Vagina (tissue), 2 donors: ENCODE results near the gene NFE2L1. TPM values are rescaled to one million over a fixed set of nuclear protein-coding genes. Genes with fewer than 3 reads are reported as not detected.
A peak's percentile ranks its signal among the peaks of the same experiment; 100 is the strongest.

Experiments
- DNase-seq, 2 donors: peaks; one replicate each; pipeline ENCODE4 v3.0.0-alpha.2; 2017; ENCODE audit errors: extremely low spot score in 2 of 2
- H3K27ac ChIP-seq: fragments of 200-600 bp; sonication (generic); one replicate; pipeline ENCODE4 v1.5.1; 2019
- H3K27me3 ChIP-seq: fragments of 200-600 bp; sonication (generic); one replicate; pipeline ENCODE4 v1.5.1; 2019
- H3K36me3 ChIP-seq, 2 donors: fragments of 200-600 bp; sonication (generic); one replicate each; pipeline ENCODE4 v1.5.1; 2017 to 2019
- H3K4me1 ChIP-seq: fragments of 200-600 bp; sonication (generic); one replicate; pipeline ENCODE4 v1.5.1; 2019
- H3K4me3 ChIP-seq, 2 donors: fragments of 200-600 bp; sonication (generic); 1 replicate in 1 of 2; 2 replicates in 1 of 2; pipeline ENCODE4 v1.5.1; 2016 to 2019
- H3K9me3 ChIP-seq: fragments of 200-600 bp; sonication (generic); one replicate; pipeline ENCODE4 v1.5.1; 2019
- POLR2A ChIP-seq, 2 donors: fragments of 450-650 bp; IDR thresholded peaks; one replicate each; pipeline ENCODE4 v1.6.1; 2017; ENCODE audit warnings: antibody characterized with exemption in 2 of 2, mild to moderate bottlenecking in 2 of 2, moderate library complexity in 2 of 2
- POLR2AphosphoS5 ChIP-seq, 2 donors: sonication (generic); formaldehyde crosslinking; IDR thresholded peaks; one replicate each; pipeline ENCODE4 v1.9.0; 2017; ENCODE audit warnings: antibody characterized with exemption in 2 of 2, mild to moderate bottlenecking in 2 of 2, low read depth in 1 of 2; ENCODE audit not compliant: insufficient read depth in 1 of 2
- intact Hi-C: fragments of 100-400 bp; cut with DNase I; formaldehyde crosslinking; loops from one replicate; pipeline ENCODE4 v1.15.1; 2023
- total RNA-seq: library from RNA; depleted of rRNA; stranded (reverse); fragments of >200 nt; gene quantifications from one replicate; pipeline ENCODE4 v1.2.3, GENCODE V29; 2016
- TF ChIP-seq, protein P1 (sequence below), 3 experiments: fragments of 450-650 bp in 2 of 3; fragments of 200-600 bp in 1 of 3; sonication (generic) in 1 of 3; IDR thresholded peaks; one replicate each; pipeline ENCODE4 v1.5.1; 2017 to 2019; ENCODE audit warnings: antibody characterized with exemption in 3 of 3, mild to moderate bottlenecking in 2 of 3, moderate library complexity in 2 of 3

Gene NFE2L1
- total RNA-seq, 1 donor from 2014 or later: 190 TPM

DNA sequence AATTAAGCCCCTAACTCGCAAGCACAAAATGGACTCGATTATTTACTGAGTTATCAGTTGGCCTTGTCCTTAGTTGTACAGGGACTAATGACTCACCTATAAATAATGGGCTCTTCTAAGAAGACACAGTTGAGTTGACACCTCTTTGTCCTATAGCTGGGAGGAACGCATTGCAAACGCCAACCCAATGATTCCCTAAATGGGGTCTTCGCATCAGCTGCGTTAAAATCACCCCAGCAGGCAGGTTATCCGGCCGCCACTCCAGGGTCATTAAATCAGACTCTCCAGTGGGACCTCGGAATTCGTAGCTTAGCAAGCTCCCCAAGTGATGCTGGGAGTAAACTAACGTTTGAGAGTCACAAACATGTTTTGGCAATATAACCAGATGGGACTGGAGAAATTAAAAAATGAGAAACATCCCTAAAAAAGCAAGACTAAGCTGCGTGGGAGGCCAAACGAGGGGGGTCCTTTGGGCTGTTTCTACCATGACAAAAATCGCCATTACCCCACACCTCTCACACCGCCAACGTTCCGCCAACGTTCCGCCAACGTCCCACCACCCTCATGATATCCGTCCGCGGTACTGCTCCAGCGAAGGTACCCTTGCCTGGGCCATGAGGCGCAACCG lies 932 bp upstream of the NFE2L1 start:
- TF ChIP-seq POLR2A (IDR thresholded peaks at IDR 0.05): no peak
- no peak for TF ChIP-seq POLR2AphosphoS5 (IDR thresholded peaks at IDR 0.05; ENCODE audit: insufficient read depth in 1 of 2, low read depth in 1 of 2)
- DNase-seq: no peak
- H3K4me3 ChIP-seq: peak overlapping the region; percentile 80 to 87
- intact Hi-C loops: no loop called here
- H3K27ac ChIP-seq: peak overlapping the region; percentile 99
- H3K27me3 ChIP-seq: no peaks in the 10 kb centered on the region
- H3K4me1 ChIP-seq: peaks cover 58% of the 10 kb centered on the region
- H3K9me3 ChIP-seq: no peaks in the 10 kb centered on the region
- peaks cover 0 to 6% of the 10 kb centered on the region in 2 donors for H3K36me3 ChIP-seq

DNA sequence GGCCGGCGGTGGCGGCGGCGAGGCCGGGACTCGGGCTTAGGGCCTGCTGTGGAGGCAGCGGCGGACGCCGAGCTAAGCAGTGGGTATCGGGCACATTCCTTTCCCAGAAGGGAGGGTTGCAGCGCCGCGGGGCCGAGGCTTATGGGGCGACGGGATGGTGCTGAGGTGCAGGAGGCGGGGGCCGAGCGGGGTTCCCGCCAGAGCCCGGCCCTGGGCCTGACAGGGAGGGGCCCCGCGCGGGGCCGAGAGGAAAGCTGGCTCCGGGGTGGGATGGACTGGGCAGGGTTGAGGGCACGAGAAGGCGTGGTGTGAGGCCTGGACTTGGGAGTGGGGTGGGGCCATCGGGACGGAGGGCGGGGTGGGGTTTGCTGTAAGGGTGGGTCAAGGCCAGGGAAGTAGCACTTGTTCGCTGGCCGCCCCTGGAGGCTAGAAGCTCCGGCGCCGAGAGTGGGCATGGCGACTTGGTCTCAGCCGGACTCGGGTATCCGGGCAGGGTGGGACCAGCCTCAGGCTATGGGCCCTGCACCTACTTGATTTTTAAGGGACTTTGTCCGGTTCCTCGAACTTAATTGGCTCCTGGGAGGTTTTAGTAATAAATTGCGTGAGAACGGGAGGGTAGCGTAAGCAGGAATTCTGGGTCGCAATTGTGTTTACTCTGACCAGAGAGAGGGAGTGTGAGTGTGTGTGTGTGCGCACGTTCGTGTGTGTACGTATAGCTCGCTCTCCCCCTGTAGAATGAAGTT lies 396 bp downstream of the NFE2L1 start:
- DNase-seq: peak in 1 of 2 donors; percentile 97
- Histone ChIP-seq H3K9me3 (no peaks in the 10 kb centered on the region), H3K4me3 (peak overlapping the region; percentile 80 to 87), H3K4me1 (peaks cover 72% of the 10 kb centered on the region), H3K27ac (peak overlapping the region; percentile 99), H3K36me3 (peaks cover 0 to 6% of the 10 kb centered on the region in 2 donors), H3K27me3 (no peaks in the 10 kb centered on the region)
- intact Hi-C loops: no loop called here
- TF ChIP-seq, protein P1, sequence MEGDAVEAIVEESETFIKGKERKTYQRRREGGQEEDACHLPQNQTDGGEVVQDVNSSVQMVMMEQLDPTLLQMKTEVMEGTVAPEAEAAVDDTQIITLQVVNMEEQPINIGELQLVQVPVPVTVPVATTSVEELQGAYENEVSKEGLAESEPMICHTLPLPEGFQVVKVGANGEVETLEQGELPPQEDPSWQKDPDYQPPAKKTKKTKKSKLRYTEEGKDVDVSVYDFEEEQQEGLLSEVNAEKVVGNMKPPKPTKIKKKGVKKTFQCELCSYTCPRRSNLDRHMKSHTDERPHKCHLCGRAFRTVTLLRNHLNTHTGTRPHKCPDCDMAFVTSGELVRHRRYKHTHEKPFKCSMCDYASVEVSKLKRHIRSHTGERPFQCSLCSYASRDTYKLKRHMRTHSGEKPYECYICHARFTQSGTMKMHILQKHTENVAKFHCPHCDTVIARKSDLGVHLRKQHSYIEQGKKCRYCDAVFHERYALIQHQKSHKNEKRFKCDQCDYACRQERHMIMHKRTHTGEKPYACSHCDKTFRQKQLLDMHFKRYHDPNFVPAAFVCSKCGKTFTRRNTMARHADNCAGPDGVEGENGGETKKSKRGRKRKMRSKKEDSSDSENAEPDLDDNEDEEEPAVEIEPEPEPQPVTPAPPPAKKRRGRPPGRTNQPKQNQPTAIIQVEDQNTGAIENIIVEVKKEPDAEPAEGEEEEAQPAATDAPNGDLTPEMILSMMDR (IDR thresholded peaks at IDR 0.05): no peak
- TF ChIP-seq POLR2A (IDR thresholded peaks at IDR 0.05): peak in 1 of 2 donors; percentile 63
- peak in 1 of 2 donors; percentile 94 for TF ChIP-seq POLR2AphosphoS5 (IDR thresholded peaks at IDR 0.05; ENCODE audit: insufficient read depth in 1 of 2, low read depth in 1 of 2)

DNA sequence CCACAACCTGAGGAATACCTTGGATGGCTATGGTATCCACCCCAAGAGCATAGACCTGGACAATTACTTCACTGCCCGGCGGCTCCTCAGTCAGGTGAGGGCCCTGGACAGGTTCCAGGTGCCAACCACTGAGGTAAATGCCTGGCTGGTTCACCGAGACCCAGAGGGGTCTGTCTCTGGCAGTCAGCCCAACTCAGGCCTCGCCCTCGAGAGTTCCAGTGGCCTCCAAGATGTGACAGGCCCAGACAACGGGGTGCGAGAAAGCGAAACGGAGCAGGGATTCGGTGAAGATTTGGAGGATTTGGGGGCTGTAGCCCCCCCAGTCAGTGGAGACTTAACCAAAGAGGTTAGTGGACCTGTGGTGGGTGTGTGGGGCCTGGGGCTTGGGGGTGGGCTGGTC lies 3.1 kb downstream of the NFE2L1 start:
- Histone ChIP-seq H3K4me1 (peaks cover 79% of the 10 kb centered on the region), H3K36me3 (peaks cover 0 to 8% of the 10 kb centered on the region in 2 donors), H3K27me3 (no peaks in the 10 kb centered on the region), H3K27ac (peak overlapping the region; percentile 99), H3K4me3 (peak overlapping the region; percentile 80 to 87), H3K9me3 (no peaks in the 10 kb centered on the region)
- TF ChIP-seq, protein P1 (IDR thresholded peaks at IDR 0.05): no peak
- TF ChIP-seq POLR2AphosphoS5 (IDR thresholded peaks at IDR 0.05; ENCODE audit: insufficient read depth in 1 of 2, low read depth in 1 of 2): no peak
- TF ChIP-seq POLR2A (IDR thresholded peaks at IDR 0.05): no peak
- DNase-seq: no peak
- intact Hi-C loops: no loop called here

DNA sequence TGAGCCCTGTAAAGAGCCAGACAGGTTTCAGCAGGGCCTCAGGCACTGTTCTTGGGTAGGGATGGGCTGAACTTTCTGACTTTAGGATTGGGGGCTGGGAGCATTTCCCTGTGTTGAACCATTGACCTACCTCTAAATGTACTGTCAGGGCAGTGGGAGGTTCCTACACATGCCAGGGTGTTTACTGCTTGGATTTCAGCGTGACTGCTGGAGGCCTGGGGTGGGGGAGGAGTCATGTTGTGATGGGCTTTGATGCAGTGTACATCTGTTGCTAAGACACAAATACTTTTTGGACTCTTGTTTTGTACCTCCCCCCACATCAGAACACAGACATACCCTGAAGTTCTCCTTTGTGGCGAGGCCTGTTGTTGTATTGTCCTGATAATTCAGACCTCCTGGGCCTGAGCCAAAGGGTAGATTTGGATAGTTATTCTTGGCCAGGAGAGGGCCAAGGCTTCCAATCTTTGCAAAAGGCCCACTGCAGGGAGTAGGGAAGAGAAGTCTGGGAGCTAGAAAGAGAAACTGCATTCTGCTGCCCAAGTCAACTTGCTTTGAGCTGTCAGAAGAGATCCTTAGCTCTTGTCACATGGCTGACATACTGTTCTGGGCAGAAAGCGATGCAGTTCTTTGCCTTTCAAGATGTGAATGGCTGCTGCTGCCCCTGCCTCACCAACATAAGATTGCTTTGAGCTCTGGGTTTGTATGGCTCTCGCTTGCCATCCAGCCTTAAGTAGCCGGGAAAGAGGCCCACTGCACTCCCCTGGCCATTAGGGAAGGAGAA lies 3.7 kb downstream of the NFE2L1 start:
- Histone ChIP-seq H3K36me3 (peaks cover 0 to 14% of the 10 kb centered on the region in 2 donors), H3K27ac (peak overlapping the region; percentile 99), H3K9me3 (no peaks in the 10 kb centered on the region), H3K4me1 (peaks cover 73% of the 10 kb centered on the region), H3K27me3 (no peaks in the 10 kb centered on the region), H3K4me3 (peak overlapping the region; percentile 80 to 87)
- intact Hi-C loops: no loop called here
- TF ChIP-seq, protein P1 (IDR thresholded peaks at IDR 0.05): no peak
- peak in 1 of 2 donors; percentile 85 for TF ChIP-seq POLR2AphosphoS5 (IDR thresholded peaks at IDR 0.05; ENCODE audit: insufficient read depth in 1 of 2, low read depth in 1 of 2)
- DNase-seq: no peak

DNA sequence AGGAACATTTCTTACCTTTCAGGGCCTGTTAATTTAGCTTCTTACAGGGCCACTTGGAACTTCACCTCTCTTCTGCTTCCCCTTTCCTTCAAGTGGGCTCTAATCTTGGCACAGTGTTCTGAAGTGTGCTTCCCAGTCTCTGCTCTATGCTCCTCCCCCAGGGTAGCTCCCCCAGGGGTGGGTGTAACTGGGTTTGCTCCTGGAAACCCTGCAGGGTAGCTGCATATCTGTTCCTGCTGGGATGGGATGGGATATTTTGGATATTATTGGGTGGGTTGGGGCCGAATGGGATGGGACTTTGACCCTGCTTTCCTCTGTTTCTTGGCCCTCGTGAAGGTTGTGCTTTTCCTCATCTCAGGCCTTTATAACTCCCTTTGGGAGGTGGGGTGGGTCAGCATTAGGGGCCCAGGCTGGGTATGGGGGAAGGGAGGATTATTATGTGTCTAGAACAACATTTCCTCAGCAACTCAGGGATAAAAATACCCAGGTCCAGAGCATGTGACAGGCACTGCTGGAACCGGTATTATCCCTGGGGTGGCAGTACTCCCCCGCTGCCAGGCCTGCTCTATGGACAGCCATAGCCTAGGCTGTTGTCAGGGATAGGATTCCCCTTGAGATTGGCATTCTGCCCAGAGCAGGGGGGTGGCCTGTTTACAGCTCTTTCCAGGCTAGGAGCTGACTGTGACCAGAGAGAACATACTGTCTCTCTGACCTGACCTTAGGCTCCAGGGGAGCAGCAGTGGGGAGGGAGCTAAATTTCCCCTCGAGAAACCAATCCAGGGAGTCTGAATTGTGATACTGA lies 5.0 kb downstream of the NFE2L1 start:
- Histone ChIP-seq H3K27me3 (no peaks in the 10 kb centered on the region), H3K27ac (peak overlapping the region; percentile 99), H3K4me3 (peak overlapping the region; percentile 80 to 87), H3K9me3 (no peaks in the 10 kb centered on the region), H3K4me1 (peaks cover 76% of the 10 kb centered on the region), H3K36me3 (peaks cover 5 to 27% of the 10 kb centered on the region in 2 donors)
- DNase-seq: no peak
- intact Hi-C loops: no loop called here
- peak in 1 of 2 donors; percentile 60 for TF ChIP-seq POLR2AphosphoS5 (IDR thresholded peaks at IDR 0.05; ENCODE audit: insufficient read depth in 1 of 2, low read depth in 1 of 2)
- no peak for TF ChIP-seq POLR2A (IDR thresholded peaks at IDR 0.05)
- TF ChIP-seq, protein P1 (IDR thresholded peaks at IDR 0.05): no peak
